ENCODE results near the gene IFI27. TPM values are rescaled to one million over a fixed set of nuclear protein-coding genes. Genes with fewer than 3 reads are reported as not detected.

IFI27 gene
- total and polyA plus RNA-seq, 2 of the 8 experiments (the other 6 are each of a cell fraction or from before 2014, with no cell fraction given) = 0.76 to 2.2 TPM

GRCh38 chr14:94097091-94097490, 13.4 kb upstream of the IFI27 start:
- no peak overlapping the region for H4K5ac ChIP-seq (ENCODE audit: insufficient read length, low read depth, low read length)
- H4K8ac ChIP-seq (ENCODE audit: extremely low read depth, insufficient read depth, low read length) = no peak overlapping the region
- ChIA-PET CTCF (ENCODE audit: partially characterized antibody) (no interaction called here), POLR2A (ENCODE audit: partially characterized antibody) (interaction anchor here (1.0 kb wide), 1 partner anchor 40 kb away, joined by 3 read pairs; no protein-coding TSS in a partner anchor)
- H3K79me1 ChIP-seq (ENCODE audit: low read depth, low read length) = no peaks in the 10 kb centered on the region
- H2BK12ac ChIP-seq (ENCODE audit: low read depth, low read length) = no peak overlapping the region
- H3K36me3 ChIP-seq (ENCODE audit: control insufficient read depth in 2 of 4, insufficient read depth in 4 of 4, low read length in 3 of 4) = no peaks in the 10 kb centered on the region; a peak in 1 of 8 replicates
- DNase-seq (ENCODE audit: low read depth in 1 of 2, low spot score in 2 of 2) (no peak), FAIRE-seq (no peak)
- no peak overlapping the region for H3K4me3 ChIP-seq (ENCODE audit: extremely low read depth in 1 of 4, insufficient read depth in 2 of 4, low read depth in 3 of 4, low read length in 4 of 4)
- no peak overlapping the region for H3K14ac ChIP-seq (ENCODE audit: insufficient read length)
- no peak overlapping the region for H3K9ac ChIP-seq (replicated peaks in 1 of 4; ENCODE audit: extremely low read depth in 1 of 4, low read depth in 3 of 4, low read length in 3 of 4)
- H3K4me2 ChIP-seq (ENCODE audit: insufficient read depth in 1 of 2, low read depth in 2 of 2, low read length in 2 of 2) = no peak overlapping the region
- no peak overlapping the region for H2BK15ac ChIP-seq (ENCODE audit: low read length)
- 88% methylated on average over 4 of the region's 4 CpGs; no CpG with 5 or more reads in 1 of the 2 experiments for WGBS, 2 experiments (ENCODE audit: extremely low coverage in 1 of 2, insufficient coverage in 1 of 2, insufficient read length in 1 of 2, insufficient replicate concordance in 2 of 2, low coverage in 1 of 2, low lambda C conversion rate in 2 of 2, missing lambda C conversion rate in 1 of 2)
- H3K18ac ChIP-seq (ENCODE audit: extremely low read depth, low read length) = no peak overlapping the region
- no peaks in the 10 kb centered on the region for H3K23me2 ChIP-seq (ENCODE audit: low read depth, low read length)
- H3K4me1 ChIP-seq (replicated peaks in 1 of 4; ENCODE audit: control insufficient read depth in 3 of 4, insufficient read depth in 4 of 4, low read length in 3 of 4) = no peaks in the 10 kb centered on the region
- no peak overlapping the region for H3K27ac ChIP-seq (ENCODE audit: low read depth, low read length)
- H3K4ac ChIP-seq (replicated peaks; ENCODE audit: insufficient read length, low read depth, low read length) = no peak overlapping the region
- H2AFZ ChIP-seq (ENCODE audit: low read length) = no peak overlapping the region
- H2BK5ac ChIP-seq (ENCODE audit: low read depth, low read length) = no peak overlapping the region
- no peaks in the 10 kb centered on the region for H3K9me3 ChIP-seq (ENCODE audit: insufficient read depth in 2 of 2, low read depth in 1 of 2, low read length in 1 of 2)
- no peak overlapping the region for H4K91ac ChIP-seq (replicated peaks; ENCODE audit: insufficient read length, low read length)
- H3K23ac ChIP-seq (ENCODE audit: insufficient read length) = no peak overlapping the region
- no peak overlapping the region for H2BK20ac ChIP-seq (ENCODE audit: low read length)
- no peaks in the 10 kb centered on the region for H3K79me2 ChIP-seq (ENCODE audit: control insufficient read depth in 1 of 2, insufficient read depth in 2 of 2, low read length in 2 of 2)
- H4K20me1 ChIP-seq (replicated peaks in 1 of 2; ENCODE audit: control insufficient read depth in 1 of 2, insufficient read depth in 2 of 2, low read length in 2 of 2) = no peaks in the 10 kb centered on the region
- no peaks in the 10 kb centered on the region for H3K27me3 ChIP-seq (replicated peaks in 1 of 4; ENCODE audit: control insufficient read depth in 3 of 4, extremely low read depth in 1 of 4, insufficient read depth in 3 of 4, low read length in 3 of 4)
- no peak overlapping the region for H3K56ac ChIP-seq (replicated peaks; ENCODE audit: insufficient read length, low read depth, low read length)
- TF ChIP-seq HDAC6 (IDR thresholded peaks at IDR 0.05; ENCODE audit: low read depth, low read length) (no peak), EZH2 (IDR thresholded peaks at IDR 0.05; ENCODE audit: low read depth, low read length, severe bottlenecking) (no peak)
- H2BK120ac ChIP-seq (replicated peaks; ENCODE audit: low read depth, low read length) = no peak overlapping the region
- no peak overlapping the region for H2AK5ac ChIP-seq (ENCODE audit: low read depth, low read length)
